ENCODE results near the gene CTCF. TPM values are rescaled to one million over a fixed set of nuclear protein-coding genes. Genes with fewer than 3 reads are reported as not detected.

Gene CTCF
- total and polyA plus RNA-seq, 10 of the 15 experiments (the other 5 are each of a cell fraction or from before 2014, with no cell fraction given), result 9.1 to 55.0 (median 41.8) TPM

DNA sequence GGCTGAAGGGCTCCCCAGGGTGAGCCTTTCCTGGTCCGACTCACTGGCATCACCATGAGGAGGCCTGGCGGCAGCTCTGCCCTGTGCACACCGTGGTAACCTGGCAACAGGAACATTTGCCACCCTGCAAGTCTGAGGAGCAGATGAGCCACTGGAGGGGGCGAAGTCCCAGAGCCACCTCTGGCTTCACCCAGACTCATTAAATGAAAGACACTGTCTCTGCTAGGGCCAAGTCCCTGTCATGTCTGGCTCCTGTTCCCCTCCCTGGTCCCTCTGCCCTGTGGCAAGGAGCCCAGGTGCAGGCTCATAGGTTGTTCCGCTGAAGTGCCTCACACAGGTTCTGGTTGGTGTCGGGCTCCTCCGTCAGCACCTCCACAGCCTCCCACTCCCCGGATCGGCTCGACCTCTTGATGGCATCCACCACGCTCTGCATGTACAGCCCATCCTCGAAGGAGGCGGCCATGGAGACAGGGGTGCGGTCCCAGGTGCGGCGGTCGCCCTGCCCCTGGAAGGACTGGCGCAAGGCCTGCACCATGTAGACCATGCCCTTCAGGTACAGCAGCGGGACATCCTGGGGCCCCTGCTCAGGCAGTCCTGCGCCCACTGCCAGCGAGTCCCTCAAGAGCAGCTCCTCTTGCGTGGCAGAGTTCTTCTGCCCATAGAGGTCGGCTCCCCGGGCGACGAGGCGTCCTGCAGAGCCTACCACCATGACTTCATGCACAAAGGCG lies 112.7 kb downstream of the CTCF start (continued):
- TF ChIP-seq, protein P1, sequence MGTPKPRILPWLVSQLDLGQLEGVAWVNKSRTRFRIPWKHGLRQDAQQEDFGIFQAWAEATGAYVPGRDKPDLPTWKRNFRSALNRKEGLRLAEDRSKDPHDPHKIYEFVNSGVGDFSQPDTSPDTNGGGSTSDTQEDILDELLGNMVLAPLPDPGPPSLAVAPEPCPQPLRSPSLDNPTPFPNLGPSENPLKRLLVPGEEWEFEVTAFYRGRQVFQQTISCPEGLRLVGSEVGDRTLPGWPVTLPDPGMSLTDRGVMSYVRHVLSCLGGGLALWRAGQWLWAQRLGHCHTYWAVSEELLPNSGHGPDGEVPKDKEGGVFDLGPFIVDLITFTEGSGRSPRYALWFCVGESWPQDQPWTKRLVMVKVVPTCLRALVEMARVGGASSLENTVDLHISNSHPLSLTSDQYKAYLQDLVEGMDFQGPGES (IDR thresholded peaks at IDR 0.05), result no peak
- TF ChIP-seq NR2C1 (IDR thresholded peaks at IDR 0.05), result no peak
- TF ChIP-seq STAT3 (IDR thresholded peaks at IDR 0.05; ENCODE audit: low read depth, low read length), result no peak
- no peak for TF ChIP-seq NR2F1 (conservative IDR thresholded peaks at IDR 0.05)
- TF ChIP-seq MXI1 (IDR thresholded peaks at IDR 0.05; ENCODE audit: low read depth, low read length), result no peak
- no peak for TF ChIP-seq RFX5 (IDR thresholded peaks at IDR 0.05; ENCODE audit: low read depth, low read length)
- no peak for TF ChIP-seq CREB1 (IDR thresholded peaks at IDR 0.05; ENCODE audit: low read depth)
- TF ChIP-seq GABPA (IDR thresholded peaks at IDR 0.05; ENCODE audit: low read depth), result no peak
- no peak for TF ChIP-seq NFXL1 (IDR thresholded peaks at IDR 0.05; ENCODE audit: borderline replicate concordance)

DNA sequence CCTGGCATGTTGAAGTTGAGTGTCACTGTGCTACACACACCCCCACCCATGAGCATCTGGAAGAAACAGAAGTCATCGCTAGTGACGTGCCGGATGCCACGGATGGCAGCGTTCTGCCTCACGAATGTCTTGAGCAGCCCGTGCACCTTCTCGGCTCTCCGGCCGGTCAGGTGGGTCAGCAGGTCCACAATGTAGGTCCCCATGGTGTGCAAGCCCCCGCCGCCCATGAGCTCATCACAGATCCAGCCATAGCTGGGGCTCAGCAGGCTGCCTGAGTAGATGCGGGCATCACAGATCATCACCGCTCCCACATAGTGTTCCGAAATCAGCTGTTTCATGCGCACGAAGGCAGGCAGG lies 113.2 kb downstream of the CTCF start:
- Histone ChIP-seq H3K9ac (ENCODE audit: control insufficient read depth, insufficient read depth, low read length) (no peak overlapping the region), H4K20me1 (ENCODE audit: control insufficient read depth, insufficient read depth) (no peaks in the 10 kb centered on the region), H3K4me1 (ENCODE audit: control insufficient read depth, insufficient read depth, low read length) (peaks cover 5% of the 10 kb centered on the region), H3K36me3 (ENCODE audit: control insufficient read depth in 2 of 2, insufficient read depth in 2 of 2, low read length in 1 of 2) (0 out of 4 replicates have a peak, but pooled peaks cover 0 to 1% of the 10 kb centered on the region in 2 experiments), H3K79me2 (ENCODE audit: control insufficient read depth, insufficient read depth, low read length) (no peaks in the 10 kb centered on the region), H2AFZ (ENCODE audit: control insufficient read depth, low read depth, low read length) (no peak overlapping the region), H3K27ac (ENCODE audit: control insufficient read depth, insufficient read depth) (no peak overlapping the region), H3K9me3 (replicated peaks; ENCODE audit: control insufficient read depth, insufficient read depth, low read length) (no peaks in the 10 kb centered on the region), H3K4me2 (ENCODE audit: control insufficient read depth, insufficient read depth) (no peak overlapping the region), H3K27me3 (replicated peaks in 1 of 2; ENCODE audit: control insufficient read depth in 2 of 2, insufficient read depth in 2 of 2, low read length in 1 of 2) (no peaks in the 10 kb centered on the region), H3K4me3 (no peak overlapping the region)
- no TSS peak for BruUV-seq (replicated peaks)
- TF ChIP-seq IKZF2 (IDR thresholded peaks at IDR 0.05) (no peak), ZNF384 (IDR thresholded peaks at IDR 0.05; ENCODE audit: borderline replicate concordance, low read depth, low read length) (no peak), TCF7 (IDR thresholded peaks at IDR 0.05; ENCODE audit: borderline replicate concordance) (no peak), EED (IDR thresholded peaks at IDR 0.05; ENCODE audit: low read depth) (no peak)
- intact Hi-C loops (cut with micrococcal nuclease; ENCODE audit: unreplicated experiment), result no loop called here
- FAIRE-seq, result no peak
- no peak for DNase-seq (ENCODE audit: low read depth, low spot score)
- in situ Hi-C loops (cut with MboI), result loop anchor here (5.0 kb wide), 1 partner anchor 252 kb away; no protein-coding TSS in a partner anchor
- ChIA-PET POLR2A (no interaction called here), CTCF (no interaction called here), RAD21 (ENCODE audit: unreplicated experiment) (no interaction called here), SMC1A (ENCODE audit: uncharacterized antibody, unreplicated experiment) (no interaction called here)
- 96% methylated on average over 15 of the region's 17 CpGs for WGBS (ENCODE audit: insufficient coverage, insufficient replicate concordance, low lambda C conversion rate, missing lambda C conversion rate)
- ATAC-seq, result no peak
